H9 (cell line): ENCODE data around the gene OAF. TPM values are rescaled to one million over a fixed set of nuclear protein-coding genes. Genes with fewer than 3 reads are reported as not detected.

Experiments
- DNase-seq: peaks from one replicate; pipeline ENCODE4 v3.0.0-alpha.2; 2017
- H2AFZ ChIP-seq: one replicate; pipeline ENCODE4 v1.6.1; 2013; ENCODE audit warnings: mild to moderate bottlenecking, low read length, control low read depth, moderate library complexity
- H2AK5ac ChIP-seq: 2 replicates; pipeline ENCODE4 v1.6.1; 2013; ENCODE audit warnings: low read length, control low read depth, mixed read lengths; ENCODE audit not compliant: insufficient read length
- H2BK120ac ChIP-seq: one replicate; pipeline ENCODE4 v1.6.1; 2013; ENCODE audit warnings: low read depth, mild to moderate bottlenecking, low read length, control low read depth, inconsistent platforms; ENCODE audit not compliant: poor library complexity, severe bottlenecking
- H2BK12ac ChIP-seq: 2 replicates; pipeline ENCODE4 v1.6.1; 2013; ENCODE audit warnings: low read length, control low read depth, mixed read lengths, low read depth; ENCODE audit not compliant: insufficient read length
- H2BK15ac ChIP-seq: 2 replicates; pipeline ENCODE4 v1.6.1; 2013; ENCODE audit warnings: low read depth, low read length, control low read depth
- H2BK20ac ChIP-seq: one replicate; pipeline ENCODE4 v1.6.1; 2013; ENCODE audit warnings: low read depth, mild to moderate bottlenecking, low read length, control low read depth, inconsistent platforms; ENCODE audit not compliant: poor library complexity, severe bottlenecking
- H2BK5ac ChIP-seq: 2 replicates; pipeline ENCODE4 v1.6.1; 2013; ENCODE audit warnings: low read length, control low read depth, mixed read lengths; ENCODE audit not compliant: insufficient read length
- H3K14ac ChIP-seq: 2 replicates; pipeline ENCODE4 v1.6.1; 2013; ENCODE audit warnings: low read length, control low read depth; ENCODE audit not compliant: insufficient read depth
- H3K18ac ChIP-seq: 2 replicates; pipeline ENCODE4 v1.6.1; 2013; ENCODE audit warnings: low read depth, mild to moderate bottlenecking, mixed read lengths, low read length, control low read depth; ENCODE audit not compliant: insufficient read length
- H3K23ac ChIP-seq: 2 replicates; pipeline ENCODE4 v1.6.1; 2013; ENCODE audit warnings: low read length, control low read depth, mixed read lengths, low read depth; ENCODE audit not compliant: insufficient read length
- H3K23me2 ChIP-seq: 2 replicates; pipeline ENCODE4 v1.6.1; 2013; ENCODE audit warnings: low read depth, mild to moderate bottlenecking, mixed read lengths, low read length, control low read depth; ENCODE audit not compliant: insufficient read length, poor library complexity, severe bottlenecking
- H3K27ac ChIP-seq: 2 replicates; pipeline ENCODE4 v1.5.1; 2013; ENCODE audit warnings: low read length, control low read depth, mixed read lengths, low read depth; ENCODE audit not compliant: insufficient read length
- H3K27me3 ChIP-seq: 2 replicates; pipeline ENCODE4 v1.6.1; 2013; ENCODE audit warnings: low read length, control low read depth, inconsistent platforms; ENCODE audit not compliant: insufficient read depth
- H3K4ac ChIP-seq: 2 replicates; pipeline ENCODE4 v1.6.1; 2013; ENCODE audit warnings: low read depth, mild to moderate bottlenecking, control low read depth, inconsistent platforms, low read length, moderate library complexity
- H3K4me1 ChIP-seq: 2 replicates; pipeline ENCODE4 v1.6.1; 2013; ENCODE audit warnings: low read length, control low read depth, inconsistent platforms; ENCODE audit not compliant: insufficient read depth
- H3K4me2 ChIP-seq: 2 replicates; pipeline ENCODE4 v1.6.1; 2013; ENCODE audit warnings: low read length, control low read depth, mixed read lengths; ENCODE audit not compliant: insufficient read length, insufficient read depth
- H3K56ac ChIP-seq: 2 replicates; pipeline ENCODE4 v1.6.1; 2013; ENCODE audit warnings: low read depth, mild to moderate bottlenecking, mixed read lengths, low read length, control low read depth; ENCODE audit not compliant: insufficient read length
- H3K79me1 ChIP-seq: 2 replicates; pipeline ENCODE4 v1.6.1; 2013; ENCODE audit warnings: low read depth, mild to moderate bottlenecking, moderate library complexity, low read length, control low read depth, inconsistent platforms; ENCODE audit not compliant: insufficient read depth, poor library complexity, severe bottlenecking
- H3K79me2 ChIP-seq: 2 replicates; pipeline ENCODE4 v1.6.1; 2013; ENCODE audit warnings: low read length, control low read depth, inconsistent platforms; ENCODE audit not compliant: insufficient read depth
- H3K9ac ChIP-seq: 2 replicates; pipeline ENCODE4 v1.6.1; 2013; ENCODE audit warnings: low read length, control low read depth, mixed read lengths; ENCODE audit not compliant: insufficient read length; ENCODE audit errors: extremely low read depth
- H3K9me3 ChIP-seq: one replicate; pipeline ENCODE4 v1.6.1; 2013; ENCODE audit warnings: low read depth, low read length, inconsistent platforms; ENCODE audit not compliant: control insufficient read depth
- H3T11ph ChIP-seq: one replicate; pipeline ENCODE4 v1.6.1; 2013; ENCODE audit warnings: mild to moderate bottlenecking, low read length, control low read depth, inconsistent platforms
- H4K20me1 ChIP-seq: one replicate; pipeline ENCODE4 v1.6.1; 2013; ENCODE audit not compliant: control insufficient read depth, insufficient read length, insufficient read depth
- H4K5ac ChIP-seq: 2 replicates; pipeline ENCODE4 v1.6.1; 2013; ENCODE audit warnings: low read depth, mild to moderate bottlenecking, mixed read lengths, low read length, control low read depth; ENCODE audit not compliant: insufficient read length
- H4K8ac ChIP-seq: replicated peaks from 2 replicates; pipeline ENCODE4 v1.6.1; 2013; ENCODE audit warnings: low read length, control low read depth, mixed read lengths, low read depth; ENCODE audit not compliant: insufficient read length
- H4K91ac ChIP-seq: 2 replicates; pipeline ENCODE4 v1.6.1; 2013; ENCODE audit warnings: low read depth, mild to moderate bottlenecking, moderate library complexity, mixed read lengths, low read length, control low read depth; ENCODE audit not compliant: insufficient read length
- H3K27ac Mint-ChIP-seq, 3 experiments: 2 replicates in 2 of 3; 3 replicates in 1 of 3; pipeline ENCODE4 v1.8.0; 2020 to 2021; ENCODE audit warnings: mixed read lengths in 3 of 3, mild to moderate bottlenecking in 1 of 3, moderate library complexity in 1 of 3
- H3K27me3 Mint-ChIP-seq: 2 replicates; pipeline ENCODE4 v1.8.0; 2021; ENCODE audit warnings: low read depth, mild to moderate bottlenecking, moderate library complexity, mixed read lengths
- H3K36me3 Mint-ChIP-seq, 3 experiments: 2 replicates in 2 of 3; 3 replicates in 1 of 3; pipeline ENCODE4 v1.8.0; 2020 to 2021; ENCODE audit warnings: low read depth in 3 of 3, mixed read lengths in 3 of 3; ENCODE audit not compliant: insufficient read depth in 1 of 3
- H3K4me1 Mint-ChIP-seq, 2 experiments: 2 replicates each; pipeline ENCODE4 v1.8.0; 2020; ENCODE audit warnings: mixed read lengths in 2 of 2
- H3K4me3 Mint-ChIP-seq, 2 experiments: 2 replicates in 1 of 2; 3 replicates in 1 of 2; pipeline ENCODE4 v1.8.0; 2020 to 2021; ENCODE audit warnings: mild to moderate bottlenecking in 2 of 2, mixed read lengths in 2 of 2, moderate library complexity in 1 of 2
- H3K9me3 Mint-ChIP-seq, 2 experiments: 2 replicates in 1 of 2; 3 replicates in 1 of 2; pipeline ENCODE4 v1.8.0; 2020; ENCODE audit warnings: mild to moderate bottlenecking in 2 of 2, mixed read lengths in 2 of 2, moderate library complexity in 1 of 2
- CTCF ChIP-seq: fragments of 200-600 bp; sonication (generic); conservative IDR thresholded peaks from 3 replicates; pipeline ENCODE4 v1.8.0; 2021; ENCODE audit warnings: antibody characterized with exemption, mild to moderate bottlenecking
- WGBS: extraction: QIAGEN DNeasy Blood & Tissue Kit; methylation state at CpG from one replicate; pipeline ENCODE4 v1.1.7; 2013; ENCODE audit warnings: missing lambda C conversion rate, low lambda C conversion rate, mixed read lengths; ENCODE audit not compliant: insufficient read length; ENCODE audit errors: extremely low coverage; 5-methylcytosine and 5-hydroxymethylcytosine counted together
- total RNA-seq: library from RNA; stranded (reverse); gene quantifications from 2 replicates; pipeline ENCODE4 v1.2.1, GENCODE V29; 2021

Gene OAF
- total RNA-seq, 1 experiment from 2014 or later = 1.1 TPM

GRCh38 chr11:120209746-120210625 is 846 bp upstream of the OAF start:
- H3K79me2 ChIP-seq = no peaks in the 10 kb centered on the region
- H3K9ac ChIP-seq = no peak overlapping the region
- no peak overlapping the region; a peak in 1 of 7 replicates for H3K27ac Mint-ChIP-seq
- no peak overlapping the region for H2AFZ ChIP-seq
- H3K4me2 ChIP-seq = peak overlapping the region; percentile 84
- H3K4me1 Mint-ChIP-seq = peaks cover 30 to 35% of the 10 kb centered on the region in 2 experiments
- no peaks in the 10 kb centered on the region for H3K4me1 ChIP-seq
- DNase-seq = no peak
- H3K4me3 Mint-ChIP-seq = peak overlapping the region; percentile 59 to 79
- H3K27ac ChIP-seq = no peak overlapping the region
- no peak overlapping the region for H2BK12ac ChIP-seq
- no peak overlapping the region for H3K56ac ChIP-seq
- H3K27me3 ChIP-seq = peaks cover 83% of the 10 kb centered on the region
- no peaks in the 10 kb centered on the region for H3K79me1 ChIP-seq
- no peak overlapping the region for H2BK120ac ChIP-seq
- H3K9me3 ChIP-seq = no peaks in the 10 kb centered on the region
- H2BK20ac ChIP-seq = no peak overlapping the region
- no peak overlapping the region for H2BK5ac ChIP-seq
- no peak overlapping the region for H4K5ac ChIP-seq
- H2BK15ac ChIP-seq = no peak overlapping the region
- no peak overlapping the region for H3K4ac ChIP-seq
- no peak overlapping the region for H3T11ph ChIP-seq
- no peak overlapping the region for H3K14ac ChIP-seq
- H2AK5ac ChIP-seq = no peak overlapping the region
- H4K91ac ChIP-seq = no peak overlapping the region
- no peak overlapping the region for H3K23ac ChIP-seq
- no peaks in the 10 kb centered on the region for H3K36me3 Mint-ChIP-seq
- H3K18ac ChIP-seq = no peak overlapping the region
- WGBS = no CpG with 5 or more reads among the region's 26 CpGs
- H3K27me3 Mint-ChIP-seq = peaks cover 96% of the 10 kb centered on the region
- TF ChIP-seq CTCF = no peak
- peaks cover 11% of the 10 kb centered on the region for H3K23me2 ChIP-seq
- H4K8ac ChIP-seq = no peak overlapping the region
- no peaks in the 10 kb centered on the region for H3K9me3 Mint-ChIP-seq
- no peaks in the 10 kb centered on the region for H4K20me1 ChIP-seq
